NB4 (cell line): ENCODE results near the gene ALCAM.

ENCODE experiments used
- TF ChIP-seq, protein P1 (sequence below): IDR thresholded peaks from 2 replicates; pipeline ENCODE4 v1.6.1; 2011; ENCODE audit warnings: low read depth, low read length
- TF ChIP-seq, protein P2 (sequence below): IDR thresholded peaks from one replicate; pipeline ENCODE4 v1.5.1; 2012; ENCODE audit warnings: low read depth, low read length

DNA sequence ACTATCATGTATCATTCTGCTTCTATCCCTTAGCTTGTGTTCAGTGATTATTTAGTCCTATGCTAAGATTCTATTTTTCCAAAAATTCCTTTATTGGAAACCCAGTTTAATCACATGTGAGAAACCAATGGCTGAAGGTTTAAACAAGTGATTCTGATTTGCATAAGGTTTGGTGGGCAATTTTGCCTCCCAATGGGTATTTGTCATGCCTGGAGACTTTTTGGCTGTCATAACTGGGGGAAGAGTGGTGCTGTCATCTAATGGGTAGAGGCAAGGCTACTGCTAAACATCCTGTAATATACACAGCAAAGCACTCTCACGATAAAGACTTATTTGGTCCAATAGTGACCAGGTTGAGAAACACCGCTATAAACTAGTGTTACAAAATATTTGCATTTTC lies 148.7 kb downstream of the ALCAM start:
- TF ChIP-seq, protein P1, sequence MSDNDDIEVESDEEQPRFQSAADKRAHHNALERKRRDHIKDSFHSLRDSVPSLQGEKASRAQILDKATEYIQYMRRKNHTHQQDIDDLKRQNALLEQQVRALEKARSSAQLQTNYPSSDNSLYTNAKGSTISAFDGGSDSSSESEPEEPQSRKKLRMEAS = no peak
- TF ChIP-seq, protein P2, sequence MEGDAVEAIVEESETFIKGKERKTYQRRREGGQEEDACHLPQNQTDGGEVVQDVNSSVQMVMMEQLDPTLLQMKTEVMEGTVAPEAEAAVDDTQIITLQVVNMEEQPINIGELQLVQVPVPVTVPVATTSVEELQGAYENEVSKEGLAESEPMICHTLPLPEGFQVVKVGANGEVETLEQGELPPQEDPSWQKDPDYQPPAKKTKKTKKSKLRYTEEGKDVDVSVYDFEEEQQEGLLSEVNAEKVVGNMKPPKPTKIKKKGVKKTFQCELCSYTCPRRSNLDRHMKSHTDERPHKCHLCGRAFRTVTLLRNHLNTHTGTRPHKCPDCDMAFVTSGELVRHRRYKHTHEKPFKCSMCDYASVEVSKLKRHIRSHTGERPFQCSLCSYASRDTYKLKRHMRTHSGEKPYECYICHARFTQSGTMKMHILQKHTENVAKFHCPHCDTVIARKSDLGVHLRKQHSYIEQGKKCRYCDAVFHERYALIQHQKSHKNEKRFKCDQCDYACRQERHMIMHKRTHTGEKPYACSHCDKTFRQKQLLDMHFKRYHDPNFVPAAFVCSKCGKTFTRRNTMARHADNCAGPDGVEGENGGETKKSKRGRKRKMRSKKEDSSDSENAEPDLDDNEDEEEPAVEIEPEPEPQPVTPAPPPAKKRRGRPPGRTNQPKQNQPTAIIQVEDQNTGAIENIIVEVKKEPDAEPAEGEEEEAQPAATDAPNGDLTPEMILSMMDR = no peak
